Mesodermal cell (in vitro differentiated cells): ENCODE results near the gene MESP2.

ENCODE experiments used
- H3K27ac ChIP-seq: 2 replicates; pipeline ENCODE4 v1.7.0; 2013; ENCODE audit warnings: mild to moderate bottlenecking, low read depth, low read length, moderate library complexity; ENCODE audit not compliant: severe bottlenecking
- H3K36me3 ChIP-seq: 2 replicates; pipeline ENCODE4 v1.7.1; 2013; ENCODE audit warnings: mild to moderate bottlenecking, low read length, moderate library complexity; ENCODE audit not compliant: control insufficient read depth, insufficient read depth
- H3K4me1 ChIP-seq: one replicate; pipeline ENCODE4 v1.7.1; 2013; ENCODE audit warnings: mild to moderate bottlenecking, low read length; ENCODE audit not compliant: insufficient read depth, control insufficient read depth, poor library complexity, severe bottlenecking
- H3K4me3 ChIP-seq: 2 replicates; pipeline ENCODE4 v1.7.0; 2013; ENCODE audit warnings: low read length, control low read depth, mild to moderate bottlenecking; ENCODE audit not compliant: insufficient read depth, poor library complexity, severe bottlenecking; ENCODE audit errors: extremely low read depth
- H3K9me3 ChIP-seq: 2 replicates; pipeline ENCODE4 v1.7.1; 2013; ENCODE audit warnings: mild to moderate bottlenecking, low read length, moderate library complexity; ENCODE audit not compliant: control insufficient read depth
- WGBS, 2 experiments: methylation state at CpG; one replicate each; pipeline ENCODE4 v1.1.5; 2013; ENCODE audit warnings: missing lambda C conversion rate in 2 of 2; ENCODE audit not compliant: insufficient coverage in 2 of 2; 5-methylcytosine and 5-hydroxymethylcytosine counted together

The MESP2 gene

GRCh38 chr15:89767411-89767915, 8.7 kb upstream of the MESP2 start:
- no peak overlapping the region for H3K4me3 ChIP-seq
- no peak overlapping the region for H3K27ac ChIP-seq
- WGBS, 2 experiments = 64 to 77% methylated on average over 4 to 5 of the region's 8 CpGs
- H3K9me3 ChIP-seq = no peaks in the 10 kb centered on the region
- no peaks in the 10 kb centered on the region for H3K36me3 ChIP-seq
- peaks cover 4% of the 10 kb centered on the region for H3K4me1 ChIP-seq

GRCh38 chr15:89768071-89768500, 8.0 kb upstream of the MESP2 start:
- Histone ChIP-seq H3K9me3 (no peaks in the 10 kb centered on the region), H3K36me3 (no peaks in the 10 kb centered on the region), H3K27ac (no peak overlapping the region), H3K4me1 (peaks cover 4% of the 10 kb centered on the region), H3K4me3 (no peak overlapping the region)
- WGBS, 2 experiments = 91 to 100% methylated on average over 4 to 7 of the region's 7 CpGs

- Histone ChIP-seq H3K27ac (no peak overlapping the region), H3K4me1 (peaks cover 4% of the 10 kb centered on the region), H3K36me3 (no peaks in the 10 kb centered on the region), H3K4me3 (no peak overlapping the region), H3K9me3 (no peaks in the 10 kb centered on the region)
- 100% methylated on average over 1 to 2 of the region's 3 CpGs for WGBS, 2 experiments
These were observed 6.8 kb upstream of the MESP2 start for GRCh38 chr15:89769366-89769765.

GRCh38 chr15:89770041-89770440, 6.1 kb upstream of the MESP2 start:
- H3K4me1 ChIP-seq = peaks cover 4% of the 10 kb centered on the region
- WGBS, 2 experiments = 83 to 86% methylated on average over 2 to 3 of the region's 3 CpGs
- no peak overlapping the region for H3K4me3 ChIP-seq
- H3K9me3 ChIP-seq = no peaks in the 10 kb centered on the region
- H3K27ac ChIP-seq = no peak overlapping the region
- H3K36me3 ChIP-seq = no peaks in the 10 kb centered on the region

- Histone ChIP-seq H3K36me3 (no peaks in the 10 kb centered on the region), H3K4me3 (no peak overlapping the region), H3K27ac (no peak overlapping the region), H3K9me3 (no peaks in the 10 kb centered on the region), H3K4me1 (peaks cover 4% of the 10 kb centered on the region)
- WGBS, 2 experiments = 100% methylated on average over 1 of the region's 3 CpGs
These were observed 3.1 kb upstream of the MESP2 start for GRCh38 chr15:89772932-89773583.

GRCh38 chr15:89774492-89774891, 1.6 kb upstream of the MESP2 start:
- Histone ChIP-seq H3K4me1 (peaks cover 4% of the 10 kb centered on the region), H3K4me3 (no peak overlapping the region), H3K27ac (no peak overlapping the region), H3K9me3 (no peaks in the 10 kb centered on the region), H3K36me3 (no peaks in the 10 kb centered on the region)
- 77 to 87% methylated on average over 5 of the region's 5 CpGs for WGBS, 2 experiments

GRCh38 chr15:89775815-89776214, 317 bp upstream of the MESP2 start:
- H3K9me3 ChIP-seq = no peaks in the 10 kb centered on the region
- 83 to 94% methylated on average over 12 to 13 of the region's 14 CpGs for WGBS, 2 experiments
- no peaks in the 10 kb centered on the region for H3K4me1 ChIP-seq
- H3K27ac ChIP-seq = no peak overlapping the region
- H3K36me3 ChIP-seq = no peaks in the 10 kb centered on the region
- no peak overlapping the region for H3K4me3 ChIP-seq

- 85 to 90% methylated on average over 16 to 20 of the region's 25 CpGs for WGBS, 2 experiments
- no peaks in the 10 kb centered on the region for H3K9me3 ChIP-seq
- no peak overlapping the region for H3K4me3 ChIP-seq
- no peak overlapping the region for H3K27ac ChIP-seq
- no peaks in the 10 kb centered on the region for H3K36me3 ChIP-seq
- peaks cover 3% of the 10 kb centered on the region for H3K4me1 ChIP-seq
These were observed 1.1 kb downstream of the MESP2 start for GRCh38 chr15:89777073-89777751.

GRCh38 chr15:89777782-89778380, 1.7 kb downstream of the MESP2 start:
- H3K4me1 ChIP-seq = peaks cover 8% of the 10 kb centered on the region
- H3K27ac ChIP-seq = no peak overlapping the region
- 93 to 98% methylated on average over 7 to 10 of the region's 10 CpGs for WGBS, 2 experiments
- no peak overlapping the region for H3K4me3 ChIP-seq
- H3K9me3 ChIP-seq = no peaks in the 10 kb centered on the region
- H3K36me3 ChIP-seq = no peaks in the 10 kb centered on the region

GRCh38 chr15:89778861-89779260, 2.7 kb downstream of the MESP2 start:
- Histone ChIP-seq H3K9me3 (no peaks in the 10 kb centered on the region), H3K4me1 (peaks cover 17% of the 10 kb centered on the region), H3K36me3 (no peaks in the 10 kb centered on the region), H3K27ac (no peak overlapping the region), H3K4me3 (no peak overlapping the region)
- WGBS, 2 experiments = 91 to 98% methylated on average over 4 of the region's 4 CpGs

GRCh38 chr15:89780601-89781000, 4.5 kb downstream of the MESP2 start:
- peaks cover 22% of the 10 kb centered on the region for H3K4me1 ChIP-seq
- 94 to 96% methylated on average over 6 of the region's 6 CpGs for whole genome bisulfite sequencing, 2 experiments
- no peaks in the 10 kb centered on the region for H3K9me3 ChIP-seq
- H3K27ac ChIP-seq = no peak overlapping the region
- H3K4me3 ChIP-seq = no peak overlapping the region
- H3K36me3 ChIP-seq = no peaks in the 10 kb centered on the region
